Calu3 (cell line): ENCODE results near the gene PCDHGC3. TPM values are rescaled to one million over a fixed set of nuclear protein-coding genes. Genes with fewer than 3 reads are reported as not detected.

Experiments used
- BruUV-seq: library from RNA; stranded (reverse); fragments of 400-500 nt; replicated peaks from 2 replicates; lab custom pipeline; 2021; lab: Mats Ljungman, UMichigan
- CTCF ChIA-PET: fragments of 300-600 bp; sonication (Branson Sonifier 250); formaldehyde crosslinking; loops from one replicate; lab custom pipeline; 2022; ENCODE audit warnings: antibody characterized with exemption; lab: Charles Lee
- DNase-seq: peaks from one replicate; pipeline ENCODE4 v3.0.0; 2022
- H3K27ac Mint-ChIP-seq: one replicate; pipeline ENCODE4 v1.8.0; 2022; ENCODE audit warnings: mixed read lengths; ENCODE audit not compliant: unreplicated experiment
- H3K27me3 Mint-ChIP-seq: one replicate; pipeline ENCODE4 v1.8.0; 2022; ENCODE audit warnings: mixed read lengths; ENCODE audit not compliant: unreplicated experiment
- H3K36me3 Mint-ChIP-seq: one replicate; pipeline ENCODE4 v1.8.0; 2022; ENCODE audit warnings: mild to moderate bottlenecking, moderate library complexity, mixed read lengths; ENCODE audit not compliant: insufficient read depth, unreplicated experiment
- H3K4me1 Mint-ChIP-seq: one replicate; pipeline ENCODE4 v1.8.0; 2022; ENCODE audit warnings: mild to moderate bottlenecking, low read depth, mixed read lengths; ENCODE audit not compliant: unreplicated experiment
- H3K4me3 Mint-ChIP-seq: one replicate; pipeline ENCODE4 v1.8.0; 2022; ENCODE audit warnings: mild to moderate bottlenecking, low read depth, moderate library complexity, mixed read lengths; ENCODE audit not compliant: unreplicated experiment
- H3K9me3 Mint-ChIP-seq: one replicate; pipeline ENCODE4 v1.8.0; 2022; ENCODE audit warnings: low read depth, mixed read lengths; ENCODE audit not compliant: unreplicated experiment
- CTCF ChIP-seq: fragments of 200-600 bp; IDR thresholded peaks from one replicate; pipeline ENCODE4 v1.8.0; 2022; ENCODE audit warnings: antibody characterized with exemption; ENCODE audit not compliant: unreplicated experiment
- intact Hi-C: fragments of 100-400 bp; cut with micrococcal nuclease; formaldehyde crosslinking; loops from one replicate; pipeline ENCODE4 v1.10.0; 2022; ENCODE audit not compliant: unreplicated experiment
- total RNA-seq: library from RNA; stranded (reverse); gene quantifications from 2 replicates; pipeline ENCODE4 v1.2.3, GENCODE V29; 2022

PCDHGC3 gene
- total RNA-seq, 1 experiment from 2014 or later, result 73.0 TPM

- CTCF ChIA-PET, result interaction anchor here (0.7 to 2.1 kb wide), 19 partner anchors 9 to 735 kb away, joined by 3 to 27 read pairs (median 5); partner anchors contain the start of genes ARAP3, DIAPH1, PCDHA1 and PCDHB14
- Mint-ChIP-seq H3K9me3 (no peaks in the 10 kb centered on the region), H3K27ac (peak overlapping the region; percentile 91), H3K4me3 (peak overlapping the region; percentile 18), H3K4me1 (peaks cover 67% of the 10 kb centered on the region), H3K36me3 (peaks cover 79% of the 10 kb centered on the region), H3K27me3 (no peaks in the 10 kb centered on the region)
- peak; percentile 79 for DNase-seq
- BruUV-seq, result no TSS peak
- intact Hi-C loops, result loop anchor here (1.0 to 10.0 kb wide), 2 partner anchors 37 to 517 kb away; no protein-coding TSS in a partner anchor
- no peak for TF ChIP-seq CTCF
Measured at GRCh38 chr5:141521244-141521781, 45.5 kb downstream of the PCDHGC3 start.

GRCh38 chr5:141522301-141522700, 46.5 kb downstream of the PCDHGC3 start:
- Mint-ChIP-seq H3K4me3 (peak overlapping the region; percentile 36), H3K9me3 (no peaks in the 10 kb centered on the region), H3K27me3 (no peaks in the 10 kb centered on the region), H3K27ac (peak overlapping the region; percentile 91), H3K4me1 (peaks cover 69% of the 10 kb centered on the region), H3K36me3 (peaks cover 81% of the 10 kb centered on the region)
- intact Hi-C loops, result loop anchor here (10.0 kb wide), 1 partner anchor 518 kb away; no protein-coding TSS in a partner anchor
- no peak for DNase-seq
- BruUV-seq, result no TSS peak
- TF ChIP-seq CTCF, result no peak
- CTCF ChIA-PET, result interaction anchor here (0.9 to 3.2 kb wide), 8 partner anchors 12 to 299 kb away, joined by 3 to 27 read pairs (median 10); partner anchors contain the start of genes PCDHB14, PCDHGB6, PCDHGB7 and PCDHGC3

GRCh38 chr5:141523991-141524390, 48.2 kb downstream of the PCDHGC3 start:
- Mint-ChIP-seq H3K27me3 (no peaks in the 10 kb centered on the region), H3K4me1 (peaks cover 69% of the 10 kb centered on the region), H3K4me3 (no peak overlapping the region), H3K9me3 (no peaks in the 10 kb centered on the region), H3K27ac (peak overlapping the region; percentile 7), H3K36me3 (peaks cover 73% of the 10 kb centered on the region)
- intact Hi-C loops, result loop anchor here (1.0 to 10.0 kb wide), 5 partner anchors 36 to 519 kb away; partner anchors contain the start of genes PCDHGA9, PCDHGB7 and PCDHGC3
- CTCF ChIA-PET, result interaction anchor here (0.7 to 3.2 kb wide), 10 partner anchors 10 to 301 kb away, joined by 3 to 27 read pairs (median 7); partner anchors contain the start of genes PCDHB14, PCDHGA9, PCDHGB6 and PCDHGB7
- BruUV-seq, result no TSS peak
- DNase-seq, result no peak
- TF ChIP-seq CTCF, result no peak

- CTCF ChIA-PET, result interaction anchor here (0.7 to 3.2 kb wide), 11 partner anchors 9 to 302 kb away, joined by 3 to 27 read pairs (median 7); partner anchors contain the start of genes PCDHB14, PCDHGA9, PCDHGB6 and PCDHGB7
- Mint-ChIP-seq H3K36me3 (peaks cover 64% of the 10 kb centered on the region), H3K27ac (peak overlapping the region; percentile 7), H3K4me1 (peaks cover 61% of the 10 kb centered on the region), H3K27me3 (no peaks in the 10 kb centered on the region), H3K4me3 (peak overlapping the region; percentile 5), H3K9me3 (no peaks in the 10 kb centered on the region)
- intact Hi-C loops, result loop anchor here (1.0 to 10.0 kb wide), 6 partner anchors 35 to 520 kb away; partner anchors contain the start of genes PCDHB14, PCDHGA9, PCDHGB7 and PCDHGC3
- peak; percentile 90 for DNase-seq
- no TSS peak for BruUV-seq
- TF ChIP-seq CTCF, result peak; percentile 100
Measured at GRCh38 chr5:141524604-141525597, 49.1 kb downstream of the PCDHGC3 start.
